HepG2 (cell line): ENCODE data around the gene CERS4.

Source experiments
- ATF3 ChIP-seq: sonication (generic); formaldehyde crosslinking; IDR thresholded peaks from 2 replicates; pipeline ENCODE4 v1.4.0; 2020; ENCODE audit warnings: missing genetic modification reagents
- HDAC2 ChIP-seq: sonication (generic); formaldehyde crosslinking; IDR thresholded peaks from 2 replicates; pipeline ENCODE4 v1.4.0; 2020; ENCODE audit warnings: missing genetic modification reagents
- PHF20 ChIP-seq: sonication (generic); formaldehyde crosslinking; IDR thresholded peaks from 2 replicates; pipeline ENCODE4 v1.5.0; 2020; ENCODE audit warnings: mild to moderate bottlenecking, missing genetic modification reagents
- POLR2A ChIP-seq, 2 experiments: IDR thresholded peaks; 2 replicates each; pipeline ENCODE4 v1.6.1; 2011; ENCODE audit warnings: low read depth in 2 of 2, low read length in 2 of 2, mild to moderate bottlenecking in 1 of 2, moderate library complexity in 1 of 2; ENCODE audit not compliant: insufficient read depth in 1 of 2
- PRPF4 ChIP-seq: fragments of 200-400 bp; formaldehyde crosslinking; IDR thresholded peaks from 2 replicates; pipeline ENCODE4 v1.6.1; 2016; ENCODE audit warnings: low read length, low read depth; ENCODE audit not compliant: poor library complexity, severe bottlenecking
- ZBTB7A ChIP-seq: sonication (generic); formaldehyde crosslinking; IDR thresholded peaks from 2 replicates; pipeline ENCODE4 v1.8.0; 2022; ENCODE audit warnings: mild to moderate bottlenecking, missing genetic modification reagents
- ZNF597 ChIP-seq: sonication (generic); formaldehyde crosslinking; IDR thresholded peaks from 2 replicates; pipeline ENCODE4 v1.5.0; 2020; ENCODE audit warnings: missing genetic modification reagents

GRCh38 chr19:8220481-8220880 is 11.3 kb downstream of the CERS4 start:
- TF ChIP-seq ZNF597 (CRISPR knock-in tag) (no peak), PHF20 (CRISPR knock-in tag) (no peak), ZBTB7A (CRISPR knock-in tag) (no peak), POLR2A (IDR thresholded peaks at IDR 0.05; ENCODE audit: insufficient read depth in 1 of 2, low read depth in 2 of 2, low read length in 2 of 2) (no peak), ATF3 (CRISPR knock-in tag) (no peak), PRPF4 (no peak), HDAC2 (CRISPR knock-in tag) (no peak)
